Measurements from ENCODE around the gene SAA1. TPM values are rescaled to one million over a fixed set of nuclear protein-coding genes. Genes with fewer than 3 reads are reported as not detected.
A peak's percentile ranks its signal among the peaks of the same experiment; 100 is the strongest.

SAA1 gene
- 1 to 10 TPM; 4.3 to 6.1 (median 5.6) TPM for total RNA-seq

GRCh38 chr11:18265949-18266348 is at the start of gene SAA1:
TSS of gene SAA1 (plus strand) at chr11:18266264. CDS start at chr11:18266888, 624 bp downstream.
- H3K4me3 Mint-ChIP-seq, result no peak within 1 kb of the TSS
- no peaks in the 10 kb centered on the region for H3K27me3 Mint-ChIP-seq (ENCODE audit: low read depth)
- H3K9me3 Mint-ChIP-seq, result no peaks in the 10 kb centered on the region
- DNase-seq, result no peak
- H3K4me1 Mint-ChIP-seq (ENCODE audit: low read depth), result peaks cover 3% of the 10 kb centered on the region
- no peak for ATAC-seq
- no peaks in the 10 kb centered on the region for H3K36me3 Mint-ChIP-seq (ENCODE audit: insufficient read depth)

GRCh38 chr11:18221274-18221876 is 44.7 kb upstream of the SAA1 start:
- H3K9me3 Mint-ChIP-seq, result no peaks in the 10 kb centered on the region
- H3K27me3 Mint-ChIP-seq (ENCODE audit: low read depth), result peaks cover 2% of the 10 kb centered on the region
- ATAC-seq, result no peak

GRCh38 chr11:18222814-18223421 is 43.1 kb upstream of the SAA1 start:
- DNase-seq (no peak), ATAC-seq (no peak)
- Mint-ChIP-seq H3K9me3 (no peaks in the 10 kb centered on the region), H3K4me1 (ENCODE audit: low read depth) (no peaks in the 10 kb centered on the region), H3K36me3 (ENCODE audit: insufficient read depth) (no peaks in the 10 kb centered on the region), H3K27me3 (ENCODE audit: low read depth) (peaks cover 2% of the 10 kb centered on the region), H3K4me3 (no peak overlapping the region)

More at GRCh38 chr11:18221274-18221876, 44.7 kb upstream of the SAA1 start:
- Mint-ChIP-seq H3K36me3 (ENCODE audit: insufficient read depth) (no peaks in the 10 kb centered on the region), H3K4me1 (ENCODE audit: low read depth) (no peaks in the 10 kb centered on the region), H3K4me3 (no peak overlapping the region)
- DNase-seq, result no peak

DNA sequence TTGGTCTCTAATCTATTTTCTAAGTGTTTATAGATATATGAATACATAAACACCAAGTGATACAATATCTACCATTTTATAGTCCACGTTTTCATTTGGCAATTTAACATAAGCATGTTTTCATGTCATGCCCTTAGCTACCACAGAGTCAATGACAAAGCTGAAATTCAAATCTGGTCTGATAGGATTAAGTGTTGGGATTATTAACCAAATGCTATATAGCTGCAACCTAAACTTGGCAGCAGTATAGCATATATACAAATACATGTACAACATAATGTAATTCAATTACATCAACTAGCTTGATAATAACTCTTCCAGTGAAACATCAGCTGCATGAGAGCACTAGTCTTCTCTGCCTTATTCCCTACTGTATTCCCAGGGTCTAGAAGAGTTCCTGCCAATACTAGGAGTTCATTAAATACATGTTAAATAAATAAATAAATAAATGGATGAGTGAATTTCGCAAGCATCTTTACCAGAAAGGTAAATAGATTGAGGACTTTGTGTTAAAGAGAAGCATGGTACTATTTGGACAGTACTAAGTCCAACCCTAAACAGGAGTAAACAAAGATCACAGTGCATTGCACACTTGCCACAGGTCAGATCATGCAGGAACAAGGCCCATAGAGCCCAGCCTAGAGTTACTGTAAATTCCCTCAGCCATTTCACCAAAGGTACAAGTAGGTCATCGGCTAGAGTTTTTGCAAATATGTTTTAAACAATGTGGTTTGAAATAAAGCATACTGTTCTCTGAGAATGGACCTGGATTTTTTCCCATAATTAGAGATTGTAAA is 42.3 kb upstream of the SAA1 start:
- Mint-ChIP-seq H3K36me3 (ENCODE audit: insufficient read depth) (no peaks in the 10 kb centered on the region), H3K27me3 (ENCODE audit: low read depth) (peaks cover 2% of the 10 kb centered on the region), H3K4me3 (no peak overlapping the region), H3K4me1 (ENCODE audit: low read depth) (no peaks in the 10 kb centered on the region), H3K9me3 (no peaks in the 10 kb centered on the region)
- DNase-seq, result no peak
- ATAC-seq, result no peak

GRCh38 chr11:18225913-18226312 is 40.2 kb upstream of the SAA1 start:
- Mint-ChIP-seq H3K36me3 (ENCODE audit: insufficient read depth) (no peaks in the 10 kb centered on the region), H3K9me3 (no peaks in the 10 kb centered on the region), H3K4me3 (no peak overlapping the region), H3K4me1 (ENCODE audit: low read depth) (no peaks in the 10 kb centered on the region), H3K27me3 (ENCODE audit: low read depth) (peaks cover 2% of the 10 kb centered on the region)
- ATAC-seq (no peak), DNase-seq (no peak)

DNA sequence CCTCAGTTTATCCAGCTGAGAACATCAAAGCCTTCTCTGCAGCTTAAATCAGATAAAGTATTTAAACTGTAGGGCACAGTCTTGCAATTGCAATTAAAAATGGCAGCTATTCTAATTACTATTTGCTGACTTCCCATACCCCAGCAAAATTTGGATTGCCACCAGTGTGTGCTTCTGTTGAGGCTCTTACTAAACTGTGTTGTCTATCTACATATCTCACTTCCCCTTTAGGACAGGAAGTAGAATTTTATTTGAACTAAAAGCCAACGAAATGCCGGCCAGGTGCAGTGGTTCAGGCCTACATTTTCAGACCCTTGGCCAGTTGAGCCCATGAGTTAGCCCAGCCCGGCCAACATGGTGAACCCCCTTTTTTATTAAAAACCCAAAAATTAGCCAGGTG is 36.6 kb upstream of the SAA1 start:
- no peaks in the 10 kb centered on the region for H3K27me3 Mint-ChIP-seq (ENCODE audit: low read depth)
- H3K36me3 Mint-ChIP-seq (ENCODE audit: insufficient read depth), result no peaks in the 10 kb centered on the region
- ATAC-seq (no peak), DNase-seq (no peak)
- no peak overlapping the region for H3K4me3 Mint-ChIP-seq
- no peaks in the 10 kb centered on the region for H3K9me3 Mint-ChIP-seq
- no peaks in the 10 kb centered on the region for H3K4me1 Mint-ChIP-seq (ENCODE audit: low read depth)

- Mint-ChIP-seq H3K4me3 (no peak overlapping the region), H3K4me1 (ENCODE audit: low read depth) (no peaks in the 10 kb centered on the region), H3K9me3 (no peaks in the 10 kb centered on the region), H3K36me3 (ENCODE audit: insufficient read depth) (no peaks in the 10 kb centered on the region), H3K27me3 (ENCODE audit: low read depth) (peaks cover 1% of the 10 kb centered on the region)
- no peak for DNase-seq
- ATAC-seq, result no peak
Measured at GRCh38 chr11:18230859-18231258, 35.2 kb upstream of the SAA1 start.

DNA sequence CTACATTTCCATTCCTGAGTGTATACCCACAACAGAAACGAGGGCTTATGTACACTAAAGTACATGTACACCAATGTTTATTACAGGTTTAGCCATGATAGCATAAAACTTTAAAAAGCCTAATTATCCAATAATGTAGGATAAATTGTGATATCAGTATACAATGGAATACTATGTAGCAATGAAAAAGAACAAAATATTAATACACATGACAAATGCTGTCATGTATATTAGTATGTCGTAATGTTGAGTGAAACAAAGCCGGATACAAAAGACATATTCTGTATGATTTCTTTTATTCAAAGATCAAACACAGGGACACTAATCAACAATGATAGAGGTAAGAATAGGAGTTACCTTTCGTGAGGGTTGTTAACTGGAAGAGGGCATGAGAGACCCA is 32.2 kb upstream of the SAA1 start:
- DNase-seq, result no peak
- Mint-ChIP-seq H3K4me3 (no peak overlapping the region), H3K27me3 (ENCODE audit: low read depth) (peaks cover 15% of the 10 kb centered on the region), H3K36me3 (ENCODE audit: insufficient read depth) (no peaks in the 10 kb centered on the region), H3K4me1 (ENCODE audit: low read depth) (no peaks in the 10 kb centered on the region), H3K9me3 (no peaks in the 10 kb centered on the region)
- no peak for ATAC-seq

GRCh38 chr11:18235394-18236334 is 30.4 kb upstream of the SAA1 start:
- no peak overlapping the region for H3K4me3 Mint-ChIP-seq
- H3K9me3 Mint-ChIP-seq, result no peaks in the 10 kb centered on the region
- no peaks in the 10 kb centered on the region for H3K36me3 Mint-ChIP-seq (ENCODE audit: insufficient read depth)
- ATAC-seq (no peak), DNase-seq (no peak)
- no peaks in the 10 kb centered on the region for H3K4me1 Mint-ChIP-seq (ENCODE audit: low read depth)
- peaks cover 22% of the 10 kb centered on the region for H3K27me3 Mint-ChIP-seq (ENCODE audit: low read depth)

DNA sequence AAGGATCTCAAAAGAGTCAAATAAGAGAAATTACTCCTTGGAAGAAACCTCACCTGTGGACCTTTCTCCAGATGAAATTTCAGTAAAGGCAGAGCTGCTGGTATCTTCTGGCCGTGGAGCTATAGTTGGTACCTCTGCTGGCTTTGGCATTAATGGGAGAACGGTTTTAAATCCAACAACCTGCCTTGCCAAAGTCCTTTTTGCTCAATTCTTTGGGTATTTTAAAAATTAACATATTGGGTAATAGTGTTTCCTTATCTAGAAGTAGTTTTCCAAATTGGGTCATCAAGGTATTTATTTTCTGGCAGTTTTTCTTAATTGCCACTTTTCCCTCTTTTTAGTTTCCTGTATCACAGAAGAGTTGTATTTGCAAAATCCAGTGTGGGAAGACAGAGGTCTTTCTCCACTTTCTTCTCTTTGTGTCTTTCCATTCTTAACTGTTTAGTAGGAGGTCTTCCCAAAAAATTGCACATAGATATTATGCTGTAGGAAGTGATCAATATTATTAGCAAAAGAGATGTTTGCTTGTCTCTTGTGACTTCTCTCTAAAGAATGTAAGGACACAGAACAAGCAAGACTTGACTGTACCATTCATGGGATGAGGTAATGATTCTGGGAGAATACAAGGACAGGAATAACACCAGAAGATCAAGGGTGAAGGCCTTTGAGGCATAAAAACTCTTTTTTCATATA is 29.3 kb upstream of the SAA1 start, which contains the start of gene SAA4:
Gene SAA4, minus strand, starts transcription at position 139 of the 693 bp plus-strand sequence. CDS start 876 bp downstream, outside the sequence.
- H3K4me1 Mint-ChIP-seq (ENCODE audit: low read depth), result no peaks in the 10 kb centered on the region
- no peak for DNase-seq
- peaks cover 22% of the 10 kb centered on the region for H3K27me3 Mint-ChIP-seq (ENCODE audit: low read depth)
- no peak within 1 kb of the TSS for H3K4me3 Mint-ChIP-seq
- ATAC-seq, result no peak
- no peaks in the 10 kb centered on the region for H3K36me3 Mint-ChIP-seq (ENCODE audit: insufficient read depth)
- H3K9me3 Mint-ChIP-seq, result no peaks in the 10 kb centered on the region

GRCh38 chr11:18239655-18240054 is 26.4 kb upstream of the SAA1 start:
- Mint-ChIP-seq H3K4me3 (no peak overlapping the region), H3K27me3 (ENCODE audit: low read depth) (peaks cover 22% of the 10 kb centered on the region), H3K36me3 (ENCODE audit: insufficient read depth) (no peaks in the 10 kb centered on the region), H3K9me3 (no peaks in the 10 kb centered on the region), H3K4me1 (ENCODE audit: low read depth) (peaks cover 5% of the 10 kb centered on the region)
- DNase-seq, result no peak
- ATAC-seq, result no peak

- Mint-ChIP-seq H3K9me3 (no peaks in the 10 kb centered on the region), H3K27me3 (ENCODE audit: low read depth) (peaks cover 7% of the 10 kb centered on the region), H3K4me1 (ENCODE audit: low read depth) (peaks cover 19% of the 10 kb centered on the region), H3K36me3 (ENCODE audit: insufficient read depth) (no peaks in the 10 kb centered on the region), H3K4me3 (no peak overlapping the region)
- peak; percentile 46 for DNase-seq
- no peak for ATAC-seq
Measured at GRCh38 chr11:18243783-18244362, 22.2 kb upstream of the SAA1 start.

- no peaks in the 10 kb centered on the region for H3K36me3 Mint-ChIP-seq (ENCODE audit: insufficient read depth)
- no peaks in the 10 kb centered on the region for H3K9me3 Mint-ChIP-seq
- DNase-seq (no peak), ATAC-seq (no peak)
- H3K4me1 Mint-ChIP-seq (ENCODE audit: low read depth), result peaks cover 19% of the 10 kb centered on the region
- no peak overlapping the region for H3K4me3 Mint-ChIP-seq
- H3K27me3 Mint-ChIP-seq (ENCODE audit: low read depth), result no peaks in the 10 kb centered on the region
Measured at GRCh38 chr11:18245396-18245795, 20.7 kb upstream of the SAA1 start.
